Measurements from ENCODE around the gene CPXM2.

The CPXM2 gene

GRCh38 chr10:123796736-123797135, 94.9 kb downstream of the CPXM2 start:
- no peak for DNase-seq (ENCODE audit: low read depth)

DNA sequence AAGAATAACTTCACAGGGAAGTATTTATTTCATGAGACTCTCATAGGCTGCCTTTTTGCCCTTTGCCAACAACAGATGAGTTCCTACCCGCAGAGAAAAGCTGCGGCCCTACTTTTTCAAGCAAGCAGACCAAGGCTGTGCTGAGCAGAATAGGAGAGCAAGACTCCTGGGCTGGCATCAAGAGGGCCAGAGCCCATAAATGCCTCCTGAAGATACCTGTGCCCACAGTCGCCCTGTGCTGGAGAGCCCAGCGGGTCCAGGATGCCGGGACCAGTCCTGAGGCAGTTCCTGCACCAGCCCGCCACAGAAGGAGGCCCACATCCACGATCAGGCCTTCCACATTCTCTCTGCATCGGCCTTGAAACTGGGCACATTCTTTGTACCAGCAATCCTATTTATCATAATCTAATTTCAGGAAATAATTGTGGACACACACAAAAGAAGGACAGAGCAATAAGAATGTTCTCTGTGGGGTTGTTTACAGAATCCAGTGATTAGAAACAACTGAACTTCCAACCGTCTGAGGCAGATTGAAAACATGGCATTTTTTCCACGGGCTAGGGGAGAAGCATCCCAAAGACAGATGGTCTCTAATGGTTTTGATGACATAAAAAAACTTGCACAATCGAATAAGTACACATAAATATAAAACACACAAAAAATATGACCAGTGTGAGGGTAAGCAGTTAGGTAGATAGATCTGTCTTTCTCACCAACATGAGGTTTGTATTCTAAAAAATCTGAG, 95.6 kb downstream of the CPXM2 start:
- DNase-seq (ENCODE audit: low read depth), result no peak

DNA sequence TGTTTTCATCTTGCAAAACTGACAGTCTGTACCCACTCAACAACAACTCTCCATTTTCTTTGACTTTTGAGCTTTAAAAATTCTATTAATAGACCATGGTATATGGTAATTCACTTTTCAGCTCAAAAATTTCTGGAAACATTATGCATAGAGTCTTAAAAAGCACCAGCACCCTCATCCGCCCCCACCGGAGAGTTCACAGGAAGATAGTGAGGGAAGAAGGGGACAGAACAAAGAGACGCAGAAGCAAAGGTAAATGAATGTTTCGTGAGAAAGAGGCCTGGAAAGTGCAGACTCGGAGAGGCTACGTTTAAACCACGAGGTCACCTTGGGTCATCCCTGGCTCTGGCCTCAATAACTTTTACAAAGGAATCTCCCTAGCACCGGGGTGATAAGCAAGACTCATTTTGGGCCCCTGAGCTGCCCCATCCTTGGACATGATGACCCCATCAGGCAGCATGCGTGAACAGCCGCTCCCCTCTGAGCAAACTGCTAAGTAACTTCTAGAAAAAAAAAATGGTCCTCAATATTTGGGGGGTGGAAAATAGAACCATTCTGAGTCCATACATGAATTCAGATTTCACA, 96.3 kb downstream of the CPXM2 start:
- no peak for DNase-seq (ENCODE audit: low read depth)

- no peak for DNase-seq (ENCODE audit: low read depth)
Observed at GRCh38 chr10:123792248-123792978, 99.2 kb downstream of the CPXM2 start.

DNA sequence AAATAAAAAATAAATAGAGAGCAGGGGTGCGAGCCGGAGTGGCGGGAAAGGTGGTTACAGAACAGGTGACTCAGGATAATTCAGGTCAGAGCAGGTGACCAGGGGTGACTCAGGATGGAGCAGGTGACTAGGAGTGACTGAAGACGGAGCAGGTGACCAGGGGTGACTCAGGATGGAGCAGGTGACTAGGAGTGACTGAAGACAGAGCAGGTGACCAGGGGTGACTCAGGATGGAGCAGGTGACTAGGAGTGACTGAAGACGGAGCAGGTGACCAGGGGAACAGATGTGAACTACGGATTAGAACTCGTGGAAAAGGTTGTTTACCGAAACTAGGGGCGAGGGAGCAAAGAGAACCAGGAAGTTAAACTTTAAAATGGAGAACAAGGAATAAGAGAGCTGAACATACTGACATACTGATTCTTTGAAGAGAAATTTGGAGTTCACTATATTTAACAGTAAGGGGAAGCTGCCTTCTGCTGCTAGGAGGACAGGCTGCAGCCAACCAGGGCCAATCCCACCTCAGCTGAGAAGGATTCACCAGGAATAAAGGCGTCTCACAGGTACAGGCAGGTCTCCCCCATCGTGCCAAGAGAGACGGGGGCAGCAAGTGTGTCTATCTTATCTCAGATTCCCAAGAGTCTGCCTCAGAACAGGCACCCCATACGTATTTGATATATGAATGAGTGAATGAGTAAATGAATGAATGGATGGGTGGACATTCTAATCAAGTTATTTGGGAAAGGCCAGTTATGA, 101.3 kb downstream of the CPXM2 start:
- DNase-seq (ENCODE audit: low read depth), result no peak

DNA sequence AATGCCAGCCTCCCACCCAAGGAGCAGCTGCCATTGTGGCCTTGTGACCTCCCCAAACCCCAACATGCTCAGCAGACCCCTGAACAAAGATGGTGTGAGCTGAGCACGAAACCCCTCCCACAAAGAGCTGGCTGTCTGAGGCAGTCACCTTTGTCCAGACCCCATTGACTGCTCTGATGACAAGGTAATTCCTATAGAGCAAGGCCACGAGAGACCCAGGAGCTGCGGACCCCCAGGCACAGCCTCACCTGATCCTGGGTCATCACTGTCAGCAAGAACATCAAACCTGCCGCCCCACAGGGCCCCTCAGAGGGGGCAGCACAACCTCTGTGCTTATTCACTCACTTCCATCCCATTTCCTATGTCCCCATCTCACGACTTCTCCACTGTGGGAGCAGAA, 102.6 kb downstream of the CPXM2 start:
- DNase-seq (ENCODE audit: low read depth), result no peak

- no peak for DNase-seq (ENCODE audit: low read depth)
Observed at GRCh38 chr10:123787566-123787965, 104.0 kb downstream of the CPXM2 start.

DNA sequence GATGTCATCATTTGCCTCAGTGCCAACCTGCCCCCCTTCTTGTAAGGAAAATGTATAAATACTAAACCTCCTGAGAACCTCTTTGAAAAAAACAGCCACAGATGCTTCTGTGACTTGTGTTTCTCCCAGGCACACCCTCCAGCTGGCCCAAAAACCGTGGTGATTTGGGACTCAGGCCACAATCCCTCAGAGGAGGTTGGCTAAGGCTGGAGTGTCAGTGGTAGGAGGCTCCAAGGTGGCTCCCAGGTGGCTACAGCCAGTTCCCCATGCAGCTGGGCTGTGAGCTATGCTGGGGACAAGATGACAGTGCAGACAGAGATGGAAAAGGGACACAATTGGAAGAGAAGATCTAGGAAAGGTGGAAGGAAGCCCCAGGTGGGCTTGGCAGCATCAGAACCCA, 104.7 kb downstream of the CPXM2 start:
- no peak for DNase-seq (ENCODE audit: low read depth)

DNA sequence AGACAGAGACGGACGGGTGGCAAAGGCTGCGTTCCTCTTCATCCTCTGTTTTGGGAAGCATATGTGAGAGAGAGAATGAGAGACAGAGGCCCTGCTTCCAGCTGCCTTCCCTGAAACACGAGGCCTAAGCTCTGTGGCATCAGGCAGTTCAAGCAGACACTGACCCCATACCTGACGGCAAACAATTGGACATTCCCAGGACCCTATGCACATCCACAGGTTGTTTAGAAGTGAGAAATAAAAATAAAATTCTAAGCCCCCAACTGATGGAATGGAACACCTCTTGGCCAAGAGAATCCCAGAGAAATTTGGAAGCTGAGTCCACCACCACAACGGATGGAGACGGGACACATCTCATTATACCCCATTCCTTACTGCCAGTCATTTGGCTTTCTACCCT, 105.3 kb downstream of the CPXM2 start:
- DNase-seq (ENCODE audit: low read depth), result no peak

GRCh38 chr10:123784646-123785045, 107.0 kb downstream of the CPXM2 start:
- DNase-seq (ENCODE audit: low read depth), result no peak

- DNase-seq (ENCODE audit: low read depth), result no peak
Observed at GRCh38 chr10:123784216-123784615, 107.4 kb downstream of the CPXM2 start.

GRCh38 chr10:123783296-123783695, 108.3 kb downstream of the CPXM2 start:
- no peak for DNase-seq (ENCODE audit: low read depth)

GRCh38 chr10:123782549-123782948, 109.1 kb downstream of the CPXM2 start:
- no peak for DNase-seq (ENCODE audit: low read depth)

- no peak for DNase-seq (ENCODE audit: low read depth)
Observed at GRCh38 chr10:123781956-123782500, 109.6 kb downstream of the CPXM2 start.

GRCh38 chr10:123781324-123781900, 110.2 kb downstream of the CPXM2 start:
- DNase-seq (ENCODE audit: low read depth), result no peak

DNA sequence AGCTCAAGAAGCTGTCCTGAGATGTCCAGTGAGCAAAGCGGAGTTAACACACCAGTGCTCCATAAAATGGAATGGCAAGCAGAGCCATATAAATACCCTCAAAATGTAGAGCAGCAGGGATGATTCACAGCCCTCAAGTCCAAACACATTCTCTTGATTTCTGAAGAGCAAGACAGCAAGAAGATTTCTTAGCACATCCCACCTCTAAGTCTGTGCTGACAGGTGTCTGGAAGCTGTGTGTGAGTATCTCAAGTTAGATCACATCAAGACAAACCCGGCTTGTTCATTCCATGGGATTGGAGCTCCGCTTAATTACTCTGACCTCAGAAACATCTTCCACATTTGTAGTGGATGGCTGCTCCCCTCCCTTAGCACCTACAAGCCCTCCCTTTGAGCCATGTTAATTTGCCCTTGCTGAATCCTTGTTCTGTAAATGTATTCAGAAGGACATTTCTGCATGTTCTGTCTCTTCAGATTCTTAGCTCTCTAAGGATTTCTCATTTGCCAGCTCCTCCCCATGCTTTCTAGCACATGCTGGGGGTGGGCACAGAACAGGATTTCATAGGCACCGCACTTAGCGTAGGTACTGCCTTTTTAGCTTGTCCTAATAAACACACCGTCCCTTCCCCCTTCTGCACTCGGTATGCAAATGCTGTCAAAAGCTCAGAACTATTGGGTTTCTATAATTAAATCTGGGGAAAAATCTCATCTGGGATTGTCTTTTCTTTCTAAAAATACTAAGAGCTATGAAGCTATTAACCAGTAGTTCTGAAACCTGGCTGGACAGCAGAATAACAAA, 112.7 kb downstream of the CPXM2 start:
- no peak for DNase-seq (ENCODE audit: low read depth)

DNA sequence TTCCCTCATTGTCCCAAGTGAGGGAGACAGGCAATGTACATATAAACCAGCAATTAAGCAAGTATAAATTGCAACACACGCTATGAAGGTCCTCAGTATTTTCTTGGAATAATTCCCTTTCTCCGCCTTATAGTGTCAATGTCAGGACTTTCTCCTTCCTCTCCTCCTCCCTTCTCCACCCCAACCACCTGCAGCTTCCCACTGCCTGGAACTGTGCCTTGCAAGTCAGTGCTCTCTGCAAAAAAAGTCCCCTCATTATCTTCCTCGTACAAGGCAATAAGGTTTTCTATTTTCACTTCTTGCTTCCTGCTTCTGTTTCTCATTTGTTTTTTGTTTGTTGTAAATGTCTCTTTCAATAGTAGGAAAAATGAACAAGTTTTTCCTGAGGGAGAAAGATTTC, 113.7 kb downstream of the CPXM2 start:
- DNase-seq (ENCODE audit: low read depth), result no peak

DNA sequence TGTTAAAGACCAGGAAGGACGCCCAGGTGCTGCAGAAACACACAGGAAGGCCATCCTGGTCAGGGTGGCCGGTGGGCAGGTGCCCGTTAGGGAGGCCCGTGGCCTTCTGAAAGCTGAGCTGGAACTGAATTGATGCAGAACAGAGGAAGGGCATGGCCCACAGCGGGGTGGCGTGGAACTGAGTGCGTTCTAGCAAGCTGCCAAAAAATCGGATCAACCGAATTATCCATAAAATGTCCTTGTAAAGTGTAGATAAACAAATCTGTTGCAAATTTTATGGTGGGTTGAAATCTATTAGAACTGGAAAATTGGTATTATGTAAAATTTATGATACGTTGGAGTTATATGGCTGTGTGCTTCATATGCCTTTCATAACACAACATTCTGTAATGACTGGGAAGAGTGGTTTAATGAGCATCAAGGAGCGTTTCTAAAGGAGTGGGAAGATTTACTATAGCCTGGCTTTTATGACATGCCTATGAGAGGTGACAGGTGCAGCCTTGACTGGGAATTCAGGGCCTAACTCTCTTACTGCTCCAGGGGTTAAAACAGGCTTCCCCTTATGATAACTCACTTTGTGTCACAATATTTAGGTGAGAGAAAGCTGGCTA, 117.4 kb downstream of the CPXM2 start:
- no peak for DNase-seq (ENCODE audit: low read depth)

GRCh38 chr10:123772645-123773508, 118.7 kb downstream of the CPXM2 start:
- no peak for DNase-seq (ENCODE audit: low read depth)
